OCI-LY7 (cell line): ENCODE data around the gene MEOX1.

Experiments used
- CTCF ChIP-seq: fragments of 200-600 bp; sonication (generic); conservative IDR thresholded peaks from 2 replicates; pipeline ENCODE4 v1.5.1; 2014; ENCODE audit warnings: mild to moderate bottlenecking, antibody characterized with exemption, low read length, moderate library complexity, mixed read lengths
- EZH2phosphoT487 ChIP-seq: fragments of 200-600 bp; sonication (generic); IDR thresholded peaks from 2 replicates; pipeline ENCODE4 v1.6.1; 2018; ENCODE audit warnings: low read depth, borderline replicate concordance, mild to moderate bottlenecking, mixed run types, antibody characterized with exemption, low read length, moderate library complexity, mixed read lengths

- no peak for TF ChIP-seq CTCF
- no peak for TF ChIP-seq EZH2phosphoT487
Observed at GRCh38 chr17:43676471-43676870, 14.7 kb upstream of the MEOX1 start.
